ENCODE results near the gene ANK2. TPM values are rescaled to one million over a fixed set of nuclear protein-coding genes. Genes with fewer than 3 reads are reported as not detected.
"Not testable (repeated sequence)": the region's sequence is repeated elsewhere in the genome, so short reads cannot be mapped to it uniquely, and the experiment has no call there.

ANK2 gene
- total and polyA plus RNA-seq, 4 donors, result 0.32 to 2.2 (median 1.0) TPM

DNA sequence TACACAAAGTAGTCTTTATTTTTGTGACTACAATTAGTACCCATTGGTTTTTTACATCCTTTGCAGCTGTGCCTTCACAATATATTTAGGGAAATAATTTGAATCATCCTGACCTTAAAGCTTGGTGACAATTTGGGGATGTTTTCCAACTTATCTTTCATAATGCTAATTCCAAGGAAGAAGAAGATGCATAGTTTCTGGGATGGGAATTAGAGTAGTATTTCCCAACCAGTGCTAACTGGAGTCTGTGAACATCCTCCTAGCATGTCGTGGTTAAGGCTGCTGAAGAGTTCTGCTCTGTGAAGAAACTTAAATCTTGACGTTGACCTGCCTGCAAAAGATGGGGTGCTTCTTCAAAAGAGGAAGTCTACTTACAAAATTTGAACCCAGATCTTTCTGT, 173.5 kb downstream of the ANK2 start:
- TF ChIP-seq SP1 (IDR thresholded peaks at IDR 0.05) (no peak), RXRA (IDR thresholded peaks at IDR 0.05) (no peak), FOXA1 (IDR thresholded peaks at IDR 0.05) (no peak), YY1 (IDR thresholded peaks at IDR 0.05) (no peak), RAD21 (IDR thresholded peaks at IDR 0.05) (no peak), JUND (IDR thresholded peaks at IDR 0.05) (no peak), FOXA2 (IDR thresholded peaks at IDR 0.05) (no peak)
- TF ChIP-seq, protein P1, sequence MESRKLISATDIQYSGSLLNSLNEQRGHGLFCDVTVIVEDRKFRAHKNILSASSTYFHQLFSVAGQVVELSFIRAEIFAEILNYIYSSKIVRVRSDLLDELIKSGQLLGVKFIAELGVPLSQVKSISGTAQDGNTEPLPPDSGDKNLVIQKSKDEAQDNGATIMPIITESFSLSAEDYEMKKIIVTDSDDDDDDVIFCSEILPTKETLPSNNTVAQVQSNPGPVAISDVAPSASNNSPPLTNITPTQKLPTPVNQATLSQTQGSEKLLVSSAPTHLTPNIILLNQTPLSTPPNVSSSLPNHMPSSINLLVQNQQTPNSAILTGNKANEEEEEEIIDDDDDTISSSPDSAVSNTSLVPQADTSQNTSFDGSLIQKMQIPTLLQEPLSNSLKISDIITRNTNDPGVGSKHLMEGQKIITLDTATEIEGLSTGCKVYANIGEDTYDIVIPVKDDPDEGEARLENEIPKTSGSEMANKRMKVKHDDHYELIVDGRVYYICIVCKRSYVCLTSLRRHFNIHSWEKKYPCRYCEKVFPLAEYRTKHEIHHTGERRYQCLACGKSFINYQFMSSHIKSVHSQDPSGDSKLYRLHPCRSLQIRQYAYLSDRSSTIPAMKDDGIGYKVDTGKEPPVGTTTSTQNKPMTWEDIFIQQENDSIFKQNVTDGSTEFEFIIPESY (IDR thresholded peaks at IDR 0.05), result no peak
- TF ChIP-seq, protein P2, sequence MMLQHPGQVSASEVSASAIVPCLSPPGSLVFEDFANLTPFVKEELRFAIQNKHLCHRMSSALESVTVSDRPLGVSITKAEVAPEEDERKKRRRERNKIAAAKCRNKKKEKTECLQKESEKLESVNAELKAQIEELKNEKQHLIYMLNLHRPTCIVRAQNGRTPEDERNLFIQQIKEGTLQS (IDR thresholded peaks at IDR 0.05), result no peak
- Histone ChIP-seq H3K4me1 (ENCODE audit: control insufficient read depth in 4 of 4, insufficient read depth in 4 of 4, low read length in 3 of 4) (no peaks in the 10 kb centered on the region), H3K36me3 (ENCODE audit: control insufficient read depth in 4 of 4, insufficient read depth in 3 of 4, low read depth in 1 of 4, low read length in 3 of 4) (no peaks in the 10 kb centered on the region), H3K9me3 (ENCODE audit: control insufficient read depth in 4 of 4, low read length in 3 of 4) (no peaks in the 10 kb centered on the region), H3K4me3 (ENCODE audit: low read depth in 1 of 3, low read length in 3 of 3) (no peak overlapping the region), H3K9ac (ENCODE audit: low read depth in 1 of 2, low read length in 2 of 2) (no peak overlapping the region), H3K27me3 (ENCODE audit: control insufficient read depth in 4 of 4, insufficient read depth in 4 of 4, low read length in 3 of 4) (no peaks in the 10 kb centered on the region), H3K27ac (ENCODE audit: low read depth in 1 of 2, low read length in 2 of 2) (no peak overlapping the region)
- no peak for DNase-seq (ENCODE audit: low spot score)
- 83% methylated on average over 2 of the region's 2 CpGs for WGBS

DNA sequence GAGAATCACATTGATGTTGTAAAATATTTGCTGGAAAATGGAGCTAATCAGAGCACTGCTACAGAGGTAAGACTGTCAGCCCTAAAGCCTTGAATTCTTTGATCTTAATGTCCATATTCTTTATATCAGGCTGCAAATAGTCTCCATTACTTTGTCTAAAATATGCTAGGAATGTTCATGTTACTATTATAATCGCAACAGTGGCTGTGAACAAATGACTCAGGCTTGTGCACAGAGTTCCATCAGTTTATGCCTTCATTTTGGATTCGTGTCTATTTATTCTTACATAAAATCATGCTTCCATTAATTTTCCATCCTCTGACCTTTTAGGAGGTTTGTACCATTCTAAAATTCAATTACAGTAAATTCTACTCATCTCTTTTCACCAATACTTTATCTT, 182.7 kb downstream of the ANK2 start:
- H3K9ac ChIP-seq (ENCODE audit: low read depth in 1 of 2, low read length in 2 of 2), result no peak overlapping the region
- no peaks in the 10 kb centered on the region for H3K9me3 ChIP-seq (ENCODE audit: control insufficient read depth in 4 of 4, low read length in 3 of 4)
- H3K27me3 ChIP-seq (ENCODE audit: control insufficient read depth in 4 of 4, insufficient read depth in 4 of 4, low read length in 3 of 4), result no peaks in the 10 kb centered on the region
- H3K36me3 ChIP-seq (ENCODE audit: control insufficient read depth in 4 of 4, insufficient read depth in 3 of 4, low read depth in 1 of 4, low read length in 3 of 4), result no peaks in the 10 kb centered on the region
- H3K4me1 ChIP-seq (ENCODE audit: control insufficient read depth in 4 of 4, insufficient read depth in 4 of 4, low read length in 3 of 4), result no peaks in the 10 kb centered on the region
- H3K4me3 ChIP-seq (ENCODE audit: low read depth in 1 of 3, low read length in 3 of 3), result no peak overlapping the region
- WGBS, result 79% methylated on average over 2 of the region's 2 CpGs
- no peak for DNase-seq (ENCODE audit: low spot score)
- TF ChIP-seq RXRA (IDR thresholded peaks at IDR 0.05), result no peak
- TF ChIP-seq, protein P3, sequence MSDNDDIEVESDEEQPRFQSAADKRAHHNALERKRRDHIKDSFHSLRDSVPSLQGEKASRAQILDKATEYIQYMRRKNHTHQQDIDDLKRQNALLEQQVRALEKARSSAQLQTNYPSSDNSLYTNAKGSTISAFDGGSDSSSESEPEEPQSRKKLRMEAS (IDR thresholded peaks at IDR 0.05), result no peak
- no peak for TF ChIP-seq JUND (IDR thresholded peaks at IDR 0.05)
- no peak for TF ChIP-seq EGR1 (IDR thresholded peaks at IDR 0.05; ENCODE audit: low read depth in 2 of 2)
- no peak for TF ChIP-seq HNF4G (IDR thresholded peaks at IDR 0.05)
- TF ChIP-seq FOXA1 (IDR thresholded peaks at IDR 0.05), result no peak
- no peak for TF ChIP-seq NR2F2 (IDR thresholded peaks at IDR 0.05)
- TF ChIP-seq FOXA2 (IDR thresholded peaks at IDR 0.05), result no peak
- TF ChIP-seq RAD21 (IDR thresholded peaks at IDR 0.05), result no peak
- no peak overlapping the region for H3K27ac ChIP-seq (ENCODE audit: low read depth in 1 of 2, low read length in 2 of 2)

DNA sequence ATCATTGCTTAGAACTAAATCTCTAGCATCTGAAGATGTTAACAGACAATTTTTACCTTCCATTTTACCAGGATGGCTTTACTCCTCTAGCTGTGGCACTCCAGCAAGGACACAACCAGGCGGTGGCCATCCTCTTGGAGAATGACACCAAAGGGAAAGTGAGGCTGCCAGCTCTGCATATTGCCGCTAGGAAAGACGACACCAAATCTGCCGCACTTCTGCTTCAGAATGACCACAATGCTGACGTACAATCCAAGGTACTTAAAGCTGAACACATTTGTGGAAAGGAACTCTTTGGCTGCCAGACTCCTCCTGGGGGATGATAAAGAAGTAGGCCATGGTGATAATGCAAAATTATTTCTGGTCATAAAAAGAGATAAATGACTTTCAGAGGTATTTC, 187.5 kb downstream of the ANK2 start:
- Histone ChIP-seq H3K9me3 (ENCODE audit: control insufficient read depth in 4 of 4, low read length in 3 of 4) (no peaks in the 10 kb centered on the region), H3K36me3 (ENCODE audit: control insufficient read depth in 4 of 4, insufficient read depth in 3 of 4, low read depth in 1 of 4, low read length in 3 of 4) (no peaks in the 10 kb centered on the region), H3K27me3 (ENCODE audit: control insufficient read depth in 4 of 4, insufficient read depth in 4 of 4, low read length in 3 of 4) (no peaks in the 10 kb centered on the region), H3K4me1 (ENCODE audit: control insufficient read depth in 4 of 4, insufficient read depth in 4 of 4, low read length in 3 of 4) (no peaks in the 10 kb centered on the region), H3K27ac (ENCODE audit: low read depth in 1 of 2, low read length in 2 of 2) (no peak overlapping the region), H3K4me3 (ENCODE audit: low read depth in 1 of 3, low read length in 3 of 3) (no peak overlapping the region), H3K9ac (ENCODE audit: low read depth in 1 of 2, low read length in 2 of 2) (no peak overlapping the region)
- 95% methylated on average over 5 of the region's 5 CpGs for WGBS
- DNase-seq (ENCODE audit: low spot score), result no peak
- no peak for TF ChIP-seq JUND (IDR thresholded peaks at IDR 0.05)

DNA sequence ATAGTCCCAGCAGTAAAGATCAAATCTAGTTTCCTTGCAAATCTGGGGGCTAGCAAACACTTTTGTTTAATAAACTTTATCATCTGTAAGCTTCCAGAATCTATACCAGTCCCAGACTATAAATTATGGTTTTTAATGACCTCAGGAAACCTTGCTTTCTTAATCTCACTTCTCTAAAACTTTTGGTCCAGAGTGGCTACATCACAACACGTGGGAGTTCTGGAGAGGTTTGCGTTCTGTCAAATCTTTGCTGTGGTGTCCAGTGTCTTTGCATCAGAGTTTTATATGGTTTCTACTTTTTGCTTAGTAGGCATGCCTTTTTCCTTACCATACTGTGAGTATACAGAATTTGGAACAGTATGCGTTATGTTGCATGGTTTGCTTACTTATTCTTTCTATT, 193.9 kb downstream of the ANK2 start:
- WGBS, result 81% methylated on average over 3 of the region's 3 CpGs
- Histone ChIP-seq H3K4me3 (ENCODE audit: low read depth in 1 of 3, low read length in 3 of 3) (no peak overlapping the region), H3K9me3 (ENCODE audit: control insufficient read depth in 4 of 4, low read length in 3 of 4) (no peaks in the 10 kb centered on the region), H3K4me1 (ENCODE audit: control insufficient read depth in 4 of 4, insufficient read depth in 4 of 4, low read length in 3 of 4) (no peaks in the 10 kb centered on the region), H3K36me3 (ENCODE audit: control insufficient read depth in 4 of 4, insufficient read depth in 3 of 4, low read depth in 1 of 4, low read length in 3 of 4) (no peaks in the 10 kb centered on the region), H3K27ac (ENCODE audit: low read depth in 1 of 2, low read length in 2 of 2) (no peak overlapping the region), H3K27me3 (ENCODE audit: control insufficient read depth in 4 of 4, insufficient read depth in 4 of 4, low read length in 3 of 4) (no peaks in the 10 kb centered on the region), H3K9ac (ENCODE audit: low read depth in 1 of 2, low read length in 2 of 2) (no peak overlapping the region)
- TF ChIP-seq, protein P3 (IDR thresholded peaks at IDR 0.05), result no peak
- TF ChIP-seq, protein P2 (IDR thresholded peaks at IDR 0.05), result no peak
- no peak for TF ChIP-seq FOXA1 (IDR thresholded peaks at IDR 0.05)
- TF ChIP-seq GABPA (IDR thresholded peaks at IDR 0.05 in 1 of 2, conservative IDR thresholded peaks at IDR 0.05 in 1 of 2), result no peak
- no peak for TF ChIP-seq HNF4A (conservative IDR thresholded peaks at IDR 0.05)
- no peak for TF ChIP-seq JUND (IDR thresholded peaks at IDR 0.05)
- TF ChIP-seq RXRA (IDR thresholded peaks at IDR 0.05), result no peak
- no peak for TF ChIP-seq EGR1 (IDR thresholded peaks at IDR 0.05; ENCODE audit: low read depth in 2 of 2)
- TF ChIP-seq RAD21 (IDR thresholded peaks at IDR 0.05), result no peak
- no peak for TF ChIP-seq YY1 (IDR thresholded peaks at IDR 0.05)
- DNase-seq (ENCODE audit: low spot score), result no peak

DNA sequence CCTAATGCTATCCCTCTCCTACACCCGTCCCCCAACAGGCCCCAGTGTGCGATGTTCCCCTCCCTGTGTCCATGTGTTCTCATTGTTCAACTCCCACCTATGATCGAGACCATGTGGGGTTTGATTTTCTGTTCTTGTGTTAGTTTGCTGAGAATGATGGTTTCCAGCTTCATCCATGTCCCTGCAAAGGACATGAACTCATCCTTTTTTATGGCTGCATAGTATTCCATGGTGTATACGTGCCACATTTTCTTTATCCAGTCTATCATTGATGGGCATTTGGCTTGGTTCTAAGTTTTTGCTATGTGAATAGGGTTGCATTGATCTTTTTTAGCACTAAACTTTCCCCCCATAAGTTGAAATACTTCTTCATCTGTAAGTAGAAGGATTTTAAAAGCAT, 195.3 kb downstream of the ANK2 start:
- WGBS, result 94% methylated on average over 4 of the region's 4 CpGs
- not testable (repeated sequence) for DNase-seq (ENCODE audit: low spot score); H3K4me1 ChIP-seq (ENCODE audit: control insufficient read depth in 4 of 4, insufficient read depth in 4 of 4, low read length in 3 of 4); H3K27me3 ChIP-seq (ENCODE audit: control insufficient read depth in 4 of 4, insufficient read depth in 4 of 4, low read length in 3 of 4); H3K9me3 ChIP-seq (ENCODE audit: control insufficient read depth in 4 of 4, low read length in 3 of 4); H3K36me3 ChIP-seq (ENCODE audit: control insufficient read depth in 4 of 4, insufficient read depth in 3 of 4, low read depth in 1 of 4, low read length in 3 of 4); H3K4me3 ChIP-seq (ENCODE audit: low read depth in 1 of 3, low read length in 3 of 3); H3K9ac ChIP-seq (ENCODE audit: low read depth in 1 of 2, low read length in 2 of 2); H3K27ac ChIP-seq (ENCODE audit: low read depth in 1 of 2, low read length in 2 of 2)

Data from liver (tissue), 9 donors.